ENCODE measurements around the gene AUNIP. TPM values are rescaled to one million over a fixed set of nuclear protein-coding genes. Genes with fewer than 3 reads are reported as not detected.
A peak's percentile ranks its signal among the peaks of the same experiment; 100 is the strongest.

Gene AUNIP
- total RNA-seq, 1 donor from 2014 or later: 1.5 TPM

DNA sequence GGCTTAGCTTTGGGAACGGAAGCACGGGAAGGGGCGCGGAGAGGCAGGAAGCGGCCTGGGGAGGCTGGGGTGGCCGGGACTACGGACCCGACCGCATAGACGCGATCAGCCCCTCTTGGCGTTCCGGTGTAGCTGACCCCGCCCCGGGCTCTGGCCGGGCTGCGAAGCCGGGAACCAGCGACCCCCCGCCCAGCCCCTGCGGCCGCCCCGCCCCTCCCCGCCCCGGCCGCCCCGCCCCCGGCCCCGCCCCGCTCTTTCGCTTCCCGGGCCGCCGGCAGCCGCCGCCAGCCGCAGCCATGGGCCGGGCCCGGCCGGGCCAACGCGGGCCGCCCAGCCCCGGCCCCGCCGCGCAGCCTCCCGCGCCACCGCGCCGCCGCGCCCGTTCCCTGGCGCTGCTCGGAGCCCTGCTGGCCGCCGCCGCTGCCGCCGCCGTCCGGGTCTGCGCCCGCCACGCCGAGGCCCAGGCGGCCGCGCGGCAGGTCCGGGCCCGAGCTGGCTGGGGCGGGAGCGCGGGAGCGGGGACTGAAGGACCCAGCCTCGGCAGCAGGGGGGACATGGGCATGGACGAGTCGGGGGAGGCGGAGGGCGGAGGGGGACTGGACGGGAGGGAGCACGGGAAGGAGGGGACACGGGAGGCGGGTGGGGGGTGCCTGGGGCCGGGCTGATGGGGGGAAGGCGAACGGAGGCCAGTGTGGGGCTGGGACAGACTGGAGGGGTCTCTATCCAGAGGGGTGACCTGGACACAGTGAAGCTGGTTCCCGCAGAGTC is 59.1 kb downstream of the AUNIP start, which contains the start of gene SELENON:
SELENON (plus strand) TSS at position 259 of the 768 bp plus-strand sequence; CDS start at position 297, 38 bp downstream.
- peak within 1 kb of the TSS; percentile 65 to 72 for H3K4me3 ChIP-seq
- H3K4me1 ChIP-seq: peaks cover 75% of the 10 kb centered on the region
- DNase-seq (ENCODE audit: extremely low spot score in 2 of 2): no peak
- TF ChIP-seq, protein P1, sequence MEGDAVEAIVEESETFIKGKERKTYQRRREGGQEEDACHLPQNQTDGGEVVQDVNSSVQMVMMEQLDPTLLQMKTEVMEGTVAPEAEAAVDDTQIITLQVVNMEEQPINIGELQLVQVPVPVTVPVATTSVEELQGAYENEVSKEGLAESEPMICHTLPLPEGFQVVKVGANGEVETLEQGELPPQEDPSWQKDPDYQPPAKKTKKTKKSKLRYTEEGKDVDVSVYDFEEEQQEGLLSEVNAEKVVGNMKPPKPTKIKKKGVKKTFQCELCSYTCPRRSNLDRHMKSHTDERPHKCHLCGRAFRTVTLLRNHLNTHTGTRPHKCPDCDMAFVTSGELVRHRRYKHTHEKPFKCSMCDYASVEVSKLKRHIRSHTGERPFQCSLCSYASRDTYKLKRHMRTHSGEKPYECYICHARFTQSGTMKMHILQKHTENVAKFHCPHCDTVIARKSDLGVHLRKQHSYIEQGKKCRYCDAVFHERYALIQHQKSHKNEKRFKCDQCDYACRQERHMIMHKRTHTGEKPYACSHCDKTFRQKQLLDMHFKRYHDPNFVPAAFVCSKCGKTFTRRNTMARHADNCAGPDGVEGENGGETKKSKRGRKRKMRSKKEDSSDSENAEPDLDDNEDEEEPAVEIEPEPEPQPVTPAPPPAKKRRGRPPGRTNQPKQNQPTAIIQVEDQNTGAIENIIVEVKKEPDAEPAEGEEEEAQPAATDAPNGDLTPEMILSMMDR (IDR thresholded peaks at IDR 0.05): no peak
- TF ChIP-seq POLR2AphosphoS5 (IDR thresholded peaks at IDR 0.05; ENCODE audit: insufficient read depth in 1 of 2, low read depth in 1 of 2): peak in 1 of 2 donors; percentile 12
- intact Hi-C loops (cut with DNase I): loop anchor here (5.0 to 10.0 kb wide), 2 partner anchors 105 to 193 kb away; no protein-coding TSS in a partner anchor
- H3K9me3 ChIP-seq: no peaks in the 10 kb centered on the region
- no peaks in the 10 kb centered on the region for H3K36me3 ChIP-seq
- H3K27me3 ChIP-seq: no peaks in the 10 kb centered on the region
- H3K27ac ChIP-seq: peak within 1 kb of the TSS; percentile 83

DNA sequence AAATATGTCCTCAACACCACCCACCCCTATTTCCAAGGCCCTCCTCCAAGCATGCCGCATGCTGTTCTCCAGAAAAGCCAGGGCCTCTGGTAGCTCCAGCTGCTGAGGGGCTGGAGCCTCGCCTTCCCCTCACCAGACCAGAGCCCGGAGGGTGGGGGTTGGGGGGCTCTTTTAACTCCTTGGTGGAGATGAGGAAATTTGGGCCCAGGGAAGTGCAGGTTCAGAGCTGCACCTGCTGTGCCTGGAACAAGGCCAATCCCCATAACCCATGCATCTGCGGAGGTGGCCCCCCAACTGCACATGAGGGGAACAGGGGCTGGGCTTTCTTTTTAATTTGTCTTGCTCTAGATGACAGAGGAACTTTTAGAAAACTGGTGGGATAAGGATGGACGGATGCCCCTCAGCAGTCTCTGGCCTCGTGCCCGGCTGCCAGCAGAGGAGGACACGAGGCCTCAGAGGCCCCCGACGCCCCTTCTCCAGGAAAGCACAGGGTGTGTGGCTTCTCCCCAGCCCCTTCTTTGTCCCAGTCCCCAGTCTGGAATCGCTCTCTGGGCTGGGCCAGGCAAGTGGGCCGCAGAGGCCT is 59.8 kb downstream of the AUNIP start:
- Histone ChIP-seq H3K4me1 (peaks cover 69% of the 10 kb centered on the region), H3K36me3 (no peaks in the 10 kb centered on the region), H3K4me3 (peak overlapping the region; percentile 51 to 72), H3K27ac (peak overlapping the region; percentile 83), H3K9me3 (no peaks in the 10 kb centered on the region), H3K27me3 (no peaks in the 10 kb centered on the region)
- intact Hi-C loops (cut with DNase I): loop anchor here (5.0 to 10.0 kb wide), 2 partner anchors 105 to 192 kb away; no protein-coding TSS in a partner anchor
- TF ChIP-seq POLR2A (IDR thresholded peaks at IDR 0.05): no peak
- TF ChIP-seq, protein P1 (IDR thresholded peaks at IDR 0.05): no peak
- peak in 1 of 2 donors; percentile 51 for TF ChIP-seq POLR2AphosphoS5 (IDR thresholded peaks at IDR 0.05; ENCODE audit: insufficient read depth in 1 of 2, low read depth in 1 of 2)
- no peak for DNase-seq (ENCODE audit: extremely low spot score in 2 of 2)

DNA sequence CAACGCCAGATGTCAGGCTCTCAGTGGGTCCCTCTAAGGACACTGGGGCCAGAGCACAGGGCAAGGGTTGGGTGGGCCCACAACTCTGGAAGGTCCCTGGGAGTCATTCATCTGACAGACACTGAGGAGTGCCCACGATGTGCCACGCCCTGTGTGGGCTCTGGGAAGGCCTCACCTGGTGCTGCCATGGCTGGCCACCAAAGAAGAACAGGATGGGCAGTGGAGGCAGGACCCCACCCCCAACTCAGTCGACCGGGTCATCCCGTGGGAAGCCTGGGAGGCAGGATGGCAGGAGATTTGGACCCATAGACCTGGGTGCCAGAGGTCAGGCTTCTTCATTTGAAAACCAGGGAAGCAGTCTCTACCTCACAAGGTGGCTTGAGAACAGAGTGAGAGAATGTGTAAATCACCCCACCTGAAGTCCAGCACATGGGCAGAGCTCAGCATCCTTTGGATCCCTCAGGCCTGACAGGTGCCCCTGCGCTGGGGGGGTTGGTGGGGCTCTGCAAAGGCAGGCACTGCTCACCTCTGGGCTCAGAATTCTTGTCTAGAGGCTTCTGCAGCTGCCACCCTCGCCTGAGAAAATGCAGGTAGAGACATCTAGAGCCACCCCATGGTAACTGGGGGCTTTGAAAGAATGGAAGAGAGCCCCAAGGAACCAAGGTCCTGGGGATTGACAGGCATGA is 60.4 kb downstream of the AUNIP start:
- intact Hi-C loops (cut with DNase I): loop anchor here (5.0 to 10.0 kb wide), 2 partner anchors 104 to 192 kb away; no protein-coding TSS in a partner anchor
- no peaks in the 10 kb centered on the region for H3K27me3 ChIP-seq
- TF ChIP-seq, protein P1 (IDR thresholded peaks at IDR 0.05): no peak
- TF ChIP-seq POLR2A (IDR thresholded peaks at IDR 0.05) (no peak), POLR2AphosphoS5 (IDR thresholded peaks at IDR 0.05; ENCODE audit: insufficient read depth in 1 of 2, low read depth in 1 of 2) (no peak)
- no peak for DNase-seq (ENCODE audit: extremely low spot score in 2 of 2)
- no peak overlapping the region for H3K4me3 ChIP-seq
- no peaks in the 10 kb centered on the region for H3K36me3 ChIP-seq
- peak overlapping the region; percentile 83 for H3K27ac ChIP-seq
- peaks cover 62% of the 10 kb centered on the region for H3K4me1 ChIP-seq
- H3K9me3 ChIP-seq: no peaks in the 10 kb centered on the region

DNA sequence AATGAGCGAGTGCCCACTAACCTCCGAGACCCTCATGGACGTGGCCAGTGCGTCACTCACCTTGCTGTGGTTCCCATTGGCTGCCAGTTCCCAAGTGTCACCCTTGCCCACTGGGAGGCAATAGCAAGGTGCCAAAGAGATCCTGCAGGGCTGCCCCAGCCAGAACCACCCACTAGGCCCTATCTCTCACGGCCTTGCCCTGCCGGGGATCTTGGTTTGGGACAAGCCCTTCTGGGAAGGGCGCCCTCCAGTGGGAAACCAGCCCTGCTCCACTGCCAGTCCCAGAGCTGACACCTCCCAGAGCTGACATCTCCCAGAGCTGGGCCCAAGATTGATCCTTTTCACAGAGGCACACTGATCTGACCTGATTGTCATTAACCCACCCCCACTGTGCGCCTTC is 61.3 kb downstream of the AUNIP start:
- intact Hi-C loops (cut with DNase I): loop anchor here (5.0 to 10.0 kb wide), 2 partner anchors 103 to 191 kb away; no protein-coding TSS in a partner anchor
- no peaks in the 10 kb centered on the region for H3K27me3 ChIP-seq
- peaks cover 54% of the 10 kb centered on the region for H3K4me1 ChIP-seq
- TF ChIP-seq, protein P1 (IDR thresholded peaks at IDR 0.05): no peak
- TF ChIP-seq POLR2A (IDR thresholded peaks at IDR 0.05) (no peak), POLR2AphosphoS5 (IDR thresholded peaks at IDR 0.05; ENCODE audit: insufficient read depth in 1 of 2, low read depth in 1 of 2) (no peak)
- no peak overlapping the region for H3K4me3 ChIP-seq
- no peak for DNase-seq (ENCODE audit: extremely low spot score in 2 of 2)
- H3K9me3 ChIP-seq: no peaks in the 10 kb centered on the region
- H3K27ac ChIP-seq: no peak overlapping the region
- no peaks in the 10 kb centered on the region for H3K36me3 ChIP-seq
